GM18498 (cell line): ENCODE results near the gene RRAD.

ENCODE experiments used
- ATAC-seq: cut with Tn5 transposase; IDR thresholded peaks from one replicate; pipeline ENCODE4 v1.9.1; 2021; ENCODE audit warnings: mild to moderate bottlenecking, moderate library complexity; ENCODE audit not compliant: unreplicated experiment

RRAD gene

GRCh38 chr16:66919569-66920298 lies 5.6 kb downstream of the RRAD start:
- ATAC-seq, result no peak

DNA sequence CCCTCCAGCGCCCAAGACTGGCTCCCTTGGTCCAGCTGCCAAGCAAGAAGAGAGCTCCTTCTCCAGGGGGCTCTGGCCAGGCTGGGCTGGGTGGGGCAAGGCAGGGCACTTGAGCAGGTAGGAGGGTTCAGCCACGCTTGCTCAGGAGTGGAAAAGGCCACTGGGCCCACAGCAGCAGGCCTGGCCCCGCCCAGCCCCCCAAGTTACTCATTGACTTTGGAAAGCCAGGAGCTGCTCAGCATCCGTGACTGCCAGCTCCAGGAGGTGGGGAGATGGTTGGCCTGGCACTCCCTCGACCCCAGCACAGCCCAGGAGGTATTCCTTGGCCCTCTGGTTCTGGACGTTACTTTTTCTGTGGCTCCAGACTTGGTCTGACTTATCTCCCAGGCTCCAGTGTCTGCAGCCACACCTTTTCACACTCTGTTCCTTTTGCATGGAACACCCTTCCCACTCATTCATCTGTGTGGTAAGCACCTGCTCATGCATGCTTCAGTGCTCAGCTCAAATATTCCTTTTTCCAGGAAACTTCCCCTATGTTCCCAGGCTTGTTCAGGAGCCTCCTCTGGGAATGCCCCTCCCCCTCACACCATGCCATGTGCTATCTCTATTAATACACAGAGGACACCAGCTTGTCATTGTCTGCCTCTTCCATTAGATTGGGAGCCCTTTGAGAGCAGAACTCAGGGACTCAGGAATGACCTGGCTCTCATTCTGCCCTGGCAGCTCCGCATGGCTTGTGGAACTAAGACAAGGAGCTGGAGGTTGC lies 6.3 kb downstream of the RRAD start, which contains the start of gene CDH16:
CDH16 (minus strand) TSS at position 83 of the 766 bp plus-strand sequence. CDS start 820 bp downstream, outside the sequence.
- no peak for ATAC-seq

- no peak for ATAC-seq
Observed at GRCh38 chr16:66918355-66918754, 7.0 kb downstream of the RRAD start.

DNA sequence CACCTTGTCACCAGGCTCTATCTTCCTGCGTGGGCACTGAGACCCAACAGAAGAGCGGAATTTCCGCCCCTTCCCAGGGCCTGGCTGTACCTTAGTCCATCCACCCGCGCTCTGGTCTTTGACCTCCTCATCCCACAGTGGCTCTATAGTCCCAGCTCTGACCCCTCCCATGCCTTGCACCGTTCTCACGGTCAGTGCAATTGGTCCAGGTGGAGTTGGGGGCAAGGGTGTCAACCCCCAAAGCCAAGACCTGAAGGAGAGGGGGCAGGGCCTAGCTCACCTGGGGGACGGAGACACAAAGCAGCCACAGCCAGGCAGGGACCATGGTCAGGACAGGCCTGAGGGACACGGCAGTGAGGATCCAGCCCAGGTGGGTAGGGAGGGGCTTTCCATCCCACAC lies 7.6 kb downstream of the RRAD start:
- no peak for ATAC-seq

GRCh38 chr16:66916518-66916917 lies 8.8 kb downstream of the RRAD start:
- ATAC-seq, result no peak

DNA sequence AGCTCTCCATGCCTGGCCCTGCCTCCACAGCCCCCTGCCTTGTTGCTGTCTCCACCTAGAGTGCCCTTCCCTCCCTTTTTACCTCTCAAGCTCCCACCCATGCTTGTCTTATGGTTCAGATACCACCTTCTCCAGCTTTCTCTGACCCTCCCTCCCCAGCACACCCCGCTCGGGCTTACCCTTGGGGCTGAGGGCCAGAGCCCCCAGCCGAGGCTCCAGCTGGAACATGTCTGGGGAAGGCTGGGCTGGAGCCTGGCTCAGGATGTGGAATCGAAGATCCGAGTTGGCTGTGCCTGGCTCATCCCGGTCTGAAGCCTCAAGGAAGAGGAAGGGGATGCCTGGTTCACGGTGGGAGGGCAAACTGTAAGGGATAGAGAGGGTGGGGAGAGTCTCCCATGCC lies 10.3 kb downstream of the RRAD start:
- no peak for ATAC-seq

- no peak for ATAC-seq
Observed at GRCh38 chr16:66914541-66914940, 10.8 kb downstream of the RRAD start.

DNA sequence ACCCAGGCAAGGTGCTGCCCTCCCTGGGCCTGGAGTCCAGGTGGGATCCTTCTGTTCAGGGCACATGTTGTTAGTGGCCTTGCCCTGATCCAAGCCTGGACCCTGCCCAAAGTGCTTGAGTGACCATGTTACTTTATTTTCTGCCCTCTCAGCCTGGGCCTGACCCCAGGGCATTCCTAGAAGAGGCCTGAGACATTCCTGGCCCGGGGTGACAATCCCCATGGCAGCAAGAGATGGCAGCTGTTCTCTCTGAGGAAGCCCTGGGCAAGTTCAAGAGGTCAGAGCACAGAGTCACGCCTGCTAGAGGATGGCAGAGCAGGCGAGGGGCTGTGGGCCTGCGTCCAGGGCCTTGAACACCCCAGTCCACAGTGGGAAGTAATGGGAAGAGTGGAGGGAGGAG lies 11.6 kb downstream of the RRAD start:
- no peak for ATAC-seq

DNA sequence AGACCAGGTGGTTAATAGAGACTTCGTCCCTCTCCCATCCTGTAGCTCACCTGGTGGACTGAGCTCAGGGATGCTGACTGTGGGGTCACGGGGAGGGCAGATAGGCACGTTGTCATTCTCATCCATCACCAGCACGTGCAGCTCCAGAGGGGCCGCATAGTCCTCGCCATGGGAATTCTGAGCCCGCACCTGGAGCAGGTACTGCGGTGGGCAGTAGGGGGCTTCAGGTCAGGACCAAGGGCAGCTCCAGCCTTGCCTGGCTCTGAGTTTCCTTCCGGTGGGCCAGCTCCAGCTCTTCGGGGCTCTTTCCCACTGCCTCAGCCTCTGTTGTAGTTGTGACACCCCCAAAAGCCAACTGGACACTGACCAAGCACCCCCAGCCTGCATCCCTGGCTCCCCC lies 12.3 kb downstream of the RRAD start:
- no peak for ATAC-seq

- no peak for ATAC-seq
Observed at GRCh38 chr16:66911801-66912200, 13.5 kb downstream of the RRAD start.

DNA sequence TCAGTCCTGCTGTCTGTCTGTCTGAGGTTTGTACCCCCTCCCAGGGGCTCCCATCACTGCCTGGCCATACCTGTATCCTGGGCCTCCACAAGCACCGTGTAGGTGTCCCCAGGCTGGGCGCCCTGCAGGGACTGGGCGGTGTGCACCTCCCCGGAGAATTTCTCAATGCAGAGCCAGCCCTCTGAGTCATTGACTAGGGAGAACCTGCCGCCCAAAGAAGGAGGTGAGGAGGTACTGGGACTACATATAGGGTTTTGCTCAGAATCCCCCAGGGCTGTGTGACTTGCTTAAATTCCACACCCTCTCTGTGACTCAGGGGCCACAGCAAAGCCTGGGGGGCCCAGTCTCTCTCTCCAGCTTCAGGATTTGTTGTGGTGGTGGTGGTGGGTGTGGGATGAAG lies 14.2 kb downstream of the RRAD start:
- no peak for ATAC-seq

DNA sequence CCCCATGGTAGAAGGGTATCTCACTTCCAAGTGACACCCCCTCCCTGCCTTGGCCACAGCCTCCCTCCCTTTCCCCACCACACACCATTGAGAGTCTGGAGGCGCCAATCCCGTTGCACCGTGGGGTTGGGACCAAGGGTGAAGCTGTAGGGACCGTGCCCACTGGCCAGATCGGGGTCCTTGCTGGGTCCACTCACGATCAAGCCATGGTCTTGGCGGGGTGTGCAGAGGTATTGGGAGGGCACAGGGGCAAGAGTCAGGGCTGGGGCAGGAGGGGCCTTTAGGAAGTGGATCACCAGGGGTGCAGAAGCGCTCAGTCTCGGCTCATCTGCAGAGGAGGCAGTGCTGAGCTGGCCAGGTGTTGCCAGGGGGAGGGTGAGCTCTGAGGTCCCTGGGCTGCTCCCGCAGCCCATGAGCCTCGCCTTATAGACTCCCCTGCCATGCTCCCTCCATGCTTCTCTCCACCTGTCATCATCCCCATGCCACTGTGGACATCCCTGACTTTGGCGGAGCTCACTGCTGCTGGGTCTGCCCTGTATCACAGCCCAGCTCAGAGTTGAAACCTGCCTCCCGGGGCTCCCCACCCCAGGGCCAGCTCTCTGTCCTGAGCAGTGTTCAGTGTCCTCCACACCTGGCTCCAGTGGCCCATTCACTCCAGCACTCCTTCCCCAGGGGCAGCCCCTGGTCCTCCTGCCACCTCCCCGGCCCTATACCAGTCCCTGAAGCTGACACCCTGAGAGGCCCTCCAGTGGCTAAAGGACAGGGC lies 15.0 kb downstream of the RRAD start:
- ATAC-seq, result no peak

DNA sequence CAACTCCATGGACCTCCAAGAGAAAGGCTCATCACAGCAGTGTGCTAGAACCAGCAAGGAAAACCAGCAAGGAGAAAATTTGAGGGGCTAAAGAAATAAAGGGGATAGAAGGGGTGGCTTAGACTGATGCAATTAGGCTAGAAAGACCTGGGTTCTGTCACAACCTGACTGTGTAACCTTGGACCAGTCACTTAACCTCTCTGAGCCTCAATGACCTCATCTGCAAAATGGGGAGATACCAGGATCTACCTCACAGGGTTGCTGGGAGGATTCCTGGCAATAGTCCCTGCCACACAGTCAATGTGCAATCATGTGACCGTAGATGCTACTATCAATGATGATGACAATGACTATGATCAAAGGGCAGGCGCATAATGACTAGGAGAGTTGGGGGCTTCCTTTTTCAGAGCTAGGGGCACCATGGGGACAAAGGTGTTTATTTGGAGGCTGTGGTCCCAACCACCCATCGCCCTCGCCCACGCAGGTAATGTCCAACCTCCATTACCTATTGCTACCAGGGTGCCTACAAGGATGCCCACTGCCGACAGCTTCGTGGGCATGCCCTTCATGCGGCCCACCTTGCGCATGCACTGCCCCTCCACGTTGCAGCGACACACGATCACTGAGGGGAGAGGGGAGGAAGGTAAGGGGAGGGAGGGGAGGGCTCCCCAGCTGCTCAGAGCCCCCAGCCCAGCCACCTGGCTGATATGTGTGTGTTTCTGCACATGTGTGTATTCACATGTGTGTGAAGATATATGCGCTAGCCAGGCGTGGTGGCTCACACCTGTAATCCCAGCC lies 16.4 kb downstream of the RRAD start:
- no peak for ATAC-seq

DNA sequence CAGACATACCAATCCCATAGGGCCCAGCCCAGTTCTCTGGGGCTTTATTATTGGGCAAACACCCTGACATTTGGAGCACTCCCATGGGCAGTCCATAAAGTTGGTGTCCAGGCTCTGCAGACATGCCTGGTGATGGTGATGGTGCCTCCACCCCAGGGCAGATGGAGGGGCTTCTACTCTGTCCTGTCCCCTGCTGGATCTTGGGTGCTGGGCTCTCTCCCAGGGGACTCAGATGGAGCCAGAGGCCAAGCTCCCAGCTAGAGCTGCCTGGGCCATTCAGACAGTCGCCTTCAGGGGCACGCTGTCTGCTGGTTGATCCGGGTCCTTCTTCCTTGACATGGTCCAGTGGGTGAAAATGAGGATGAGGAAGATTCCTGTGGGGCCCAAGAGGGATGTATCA lies 17.2 kb downstream of the RRAD start:
- no peak for ATAC-seq

DNA sequence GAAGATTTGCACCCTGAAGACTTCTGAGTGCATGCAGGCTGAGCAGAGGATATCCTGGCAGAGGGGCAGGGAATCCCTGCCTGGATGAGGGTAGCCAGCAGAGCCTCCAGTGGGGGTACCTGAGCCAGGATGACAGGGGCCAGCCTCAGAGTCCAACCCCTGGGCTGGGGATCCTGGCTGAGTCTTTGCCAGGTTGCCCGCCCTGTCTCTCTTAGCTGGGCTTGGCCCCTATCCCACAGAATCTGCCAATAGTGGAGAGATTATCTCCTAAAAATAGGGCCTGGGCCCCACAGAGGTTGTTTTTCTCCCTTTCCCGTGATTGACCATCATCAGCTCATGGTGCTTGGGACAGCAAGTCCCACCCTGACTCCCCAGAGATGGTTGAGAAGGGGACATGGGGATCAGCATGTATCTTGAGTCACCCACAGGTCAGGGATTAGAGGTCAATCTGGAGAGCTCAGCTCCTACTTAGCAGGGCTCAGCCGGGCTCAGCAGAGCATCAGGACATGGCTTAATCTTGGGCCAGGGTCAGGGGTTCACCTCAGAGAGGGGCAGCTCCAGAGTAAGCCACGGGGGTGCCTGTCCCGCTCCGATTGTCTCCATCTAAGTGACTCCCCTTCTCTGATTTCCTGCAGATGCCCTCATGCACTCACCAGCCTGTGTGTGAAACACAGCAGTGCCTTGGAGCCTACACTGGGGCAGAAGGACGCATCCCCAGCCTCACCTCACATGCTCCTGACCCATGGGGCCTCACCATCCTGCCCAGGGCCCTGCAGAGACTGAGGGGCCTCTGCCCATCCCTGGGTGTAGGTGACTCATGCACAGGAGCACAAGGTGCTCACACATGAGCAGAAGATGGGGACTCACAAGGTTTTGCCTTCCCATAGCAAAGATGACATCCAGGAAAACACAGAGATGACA lies 18.2 kb downstream of the RRAD start:
- ATAC-seq, result no peak

GRCh38 chr16:66905633-66906539 lies 19.4 kb downstream of the RRAD start:
- no peak for ATAC-seq

DNA sequence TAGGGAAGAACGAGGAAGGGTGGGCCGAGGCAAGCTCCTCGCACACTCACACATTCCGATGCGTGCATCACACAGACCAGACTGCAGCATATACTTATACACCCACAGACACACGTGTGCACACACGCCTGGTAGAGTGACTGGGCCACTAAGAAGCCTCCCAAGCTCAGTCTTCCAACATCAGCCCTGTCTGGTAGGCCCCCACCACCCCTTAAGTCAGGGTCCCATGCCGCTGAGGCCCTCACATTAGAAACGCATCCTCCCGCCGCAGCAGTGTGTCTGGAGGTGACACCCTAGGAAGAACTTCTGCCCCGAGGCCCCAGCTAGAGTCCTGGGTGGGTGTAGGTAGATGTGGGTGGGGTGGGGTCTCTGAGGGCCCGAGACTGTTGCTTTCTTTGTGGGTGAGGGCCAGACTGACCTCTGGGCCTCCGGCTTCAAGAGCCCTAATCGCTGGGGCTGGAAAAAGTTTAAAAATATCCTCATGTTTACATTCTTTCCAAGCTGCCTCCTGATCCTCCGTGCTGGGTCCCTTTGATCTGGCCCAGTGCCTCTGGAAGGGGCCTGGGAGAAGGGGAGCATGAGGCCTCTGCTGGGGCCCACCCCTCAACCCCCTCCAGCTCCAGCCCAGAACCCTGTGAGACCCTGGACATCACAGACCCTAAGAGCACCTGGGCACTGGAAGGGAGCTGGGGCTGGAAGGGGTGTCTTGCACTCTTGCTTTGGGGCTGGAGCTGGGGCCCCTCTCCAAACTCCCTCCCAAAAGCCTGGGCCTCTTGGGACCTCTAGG lies 20.3 kb downstream of the RRAD start:
- no peak for ATAC-seq

DNA sequence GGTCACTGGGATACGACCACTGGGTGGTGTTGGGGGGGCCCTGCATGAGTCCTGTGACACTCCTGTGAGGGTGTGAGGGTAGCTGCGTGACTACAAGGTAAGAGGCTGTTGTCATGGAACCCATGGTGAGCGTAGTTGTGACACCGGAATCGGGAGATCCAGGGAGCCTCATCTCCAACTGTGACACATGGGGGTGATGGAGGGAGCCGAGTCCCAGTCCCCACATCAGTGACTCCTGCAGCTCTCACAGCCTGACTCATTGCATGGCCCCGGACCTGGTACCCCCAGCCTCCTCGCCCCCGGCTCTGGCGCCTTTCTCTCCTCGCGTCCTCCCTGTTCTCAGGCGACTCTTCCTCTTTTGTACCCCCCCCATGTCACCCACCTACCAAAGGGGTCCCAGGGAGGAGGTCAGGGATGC lies 20.9 kb downstream of the RRAD start:
- ATAC-seq, result no peak
